ENCODE results near the gene NSD1.
"Not testable (repeated sequence)": the region's sequence is repeated elsewhere in the genome, so short reads cannot be mapped to it uniquely, and the experiment has no call there.

The NSD1 gene

GRCh38 chr5:177177847-177178437, 44.4 kb downstream of the NSD1 start:
- not testable (repeated sequence) for DNase-seq

GRCh38 chr5:177178733-177179304, 45.2 kb downstream of the NSD1 start:
- no peak for DNase-seq

- no peak for DNase-seq
Measured at GRCh38 chr5:177179431-177179830, 45.9 kb downstream of the NSD1 start.

- no peak for DNase-seq
Measured at GRCh38 chr5:177183142-177183541, 49.6 kb downstream of the NSD1 start.

GRCh38 chr5:177183766-177184360, 50.3 kb downstream of the NSD1 start:
- DNase-seq: no peak

GRCh38 chr5:177185993-177186392, 52.4 kb downstream of the NSD1 start:
- DNase-seq: no peak

- no peak for DNase-seq
Measured at GRCh38 chr5:177186645-177187044, 53.1 kb downstream of the NSD1 start.

GRCh38 chr5:177188775-177189174, 55.2 kb downstream of the NSD1 start:
- no peak for DNase-seq

GRCh38 chr5:177189416-177189815, 55.8 kb downstream of the NSD1 start:
- DNase-seq: no peak

- DNase-seq: no peak
Measured at GRCh38 chr5:177189965-177190364, 56.4 kb downstream of the NSD1 start.

GRCh38 chr5:177194268-177194667, 60.7 kb downstream of the NSD1 start:
- DNase-seq: no peak

- no peak for DNase-seq
Measured at GRCh38 chr5:177195307-177195952, 61.9 kb downstream of the NSD1 start.

GRCh38 chr5:177198738-177199137, 65.2 kb downstream of the NSD1 start:
- no peak for DNase-seq

- no peak for DNase-seq
Measured at GRCh38 chr5:177204281-177204680, 70.7 kb downstream of the NSD1 start.

- DNase-seq: no peak
Measured at GRCh38 chr5:177209610-177210009, 76.0 kb downstream of the NSD1 start.

GRCh38 chr5:177212242-177212641, 78.7 kb downstream of the NSD1 start:
- DNase-seq: no peak

GRCh38 chr5:177220576-177220975, 87.0 kb downstream of the NSD1 start:
- no peak for DNase-seq

GRCh38 chr5:177222269-177222668, 88.7 kb downstream of the NSD1 start:
- no peak for DNase-seq

GRCh38 chr5:177225798-177226197, 92.2 kb downstream of the NSD1 start:
- DNase-seq: no peak

GRCh38 chr5:177226860-177227259, 93.3 kb downstream of the NSD1 start:
- no peak for DNase-seq

- no peak for DNase-seq
Measured at GRCh38 chr5:177228751-177229150, 95.2 kb downstream of the NSD1 start.

- DNase-seq: no peak
Measured at GRCh38 chr5:177230660-177231059, 97.1 kb downstream of the NSD1 start.

- no peak for DNase-seq
Measured at GRCh38 chr5:177231479-177232250, 98.1 kb downstream of the NSD1 start.

Measured in CD4-positive, alpha-beta T cell treated with Interleukin-17A for 1 hour (primary cell).